ENCODE data around the gene BICC1. TPM values are rescaled to one million over a fixed set of nuclear protein-coding genes. Genes with fewer than 3 reads are reported as not detected.

Gene BICC1
- total RNA-seq, 1 experiment from 2014 or later = not detected

DNA sequence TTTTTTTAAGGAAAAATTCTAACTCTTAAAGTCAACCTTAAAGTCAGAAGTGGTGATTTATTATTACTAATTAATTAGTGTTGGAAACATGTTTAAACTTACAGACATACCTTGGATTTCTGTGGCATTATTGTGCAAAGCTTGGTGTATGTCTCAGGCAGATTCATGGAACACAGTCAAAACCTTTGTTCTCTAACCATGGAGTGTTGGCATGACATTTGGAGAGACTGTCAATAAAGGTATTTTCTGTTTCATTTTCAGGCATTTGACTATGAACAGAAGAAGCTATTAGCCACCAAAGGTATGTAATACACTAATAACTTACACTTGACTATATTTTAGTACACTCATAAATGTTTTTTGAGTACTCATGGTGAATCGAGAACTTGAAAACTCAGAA, 293.7 kb downstream of the BICC1 start (continued):
- TF ChIP-seq, protein P1, sequence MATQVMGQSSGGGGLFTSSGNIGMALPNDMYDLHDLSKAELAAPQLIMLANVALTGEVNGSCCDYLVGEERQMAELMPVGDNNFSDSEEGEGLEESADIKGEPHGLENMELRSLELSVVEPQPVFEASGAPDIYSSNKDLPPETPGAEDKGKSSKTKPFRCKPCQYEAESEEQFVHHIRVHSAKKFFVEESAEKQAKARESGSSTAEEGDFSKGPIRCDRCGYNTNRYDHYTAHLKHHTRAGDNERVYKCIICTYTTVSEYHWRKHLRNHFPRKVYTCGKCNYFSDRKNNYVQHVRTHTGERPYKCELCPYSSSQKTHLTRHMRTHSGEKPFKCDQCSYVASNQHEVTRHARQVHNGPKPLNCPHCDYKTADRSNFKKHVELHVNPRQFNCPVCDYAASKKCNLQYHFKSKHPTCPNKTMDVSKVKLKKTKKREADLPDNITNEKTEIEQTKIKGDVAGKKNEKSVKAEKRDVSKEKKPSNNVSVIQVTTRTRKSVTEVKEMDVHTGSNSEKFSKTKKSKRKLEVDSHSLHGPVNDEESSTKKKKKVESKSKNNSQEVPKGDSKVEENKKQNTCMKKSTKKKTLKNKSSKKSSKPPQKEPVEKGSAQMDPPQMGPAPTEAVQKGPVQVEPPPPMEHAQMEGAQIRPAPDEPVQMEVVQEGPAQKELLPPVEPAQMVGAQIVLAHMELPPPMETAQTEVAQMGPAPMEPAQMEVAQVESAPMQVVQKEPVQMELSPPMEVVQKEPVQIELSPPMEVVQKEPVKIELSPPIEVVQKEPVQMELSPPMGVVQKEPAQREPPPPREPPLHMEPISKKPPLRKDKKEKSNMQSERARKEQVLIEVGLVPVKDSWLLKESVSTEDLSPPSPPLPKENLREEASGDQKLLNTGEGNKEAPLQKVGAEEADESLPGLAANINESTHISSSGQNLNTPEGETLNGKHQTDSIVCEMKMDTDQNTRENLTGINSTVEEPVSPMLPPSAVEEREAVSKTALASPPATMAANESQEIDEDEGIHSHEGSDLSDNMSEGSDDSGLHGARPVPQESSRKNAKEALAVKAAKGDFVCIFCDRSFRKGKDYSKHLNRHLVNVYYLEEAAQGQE (IDR thresholded peaks at IDR 0.05; ENCODE audit: low read depth) = no peak
- TF ChIP-seq, protein P2, sequence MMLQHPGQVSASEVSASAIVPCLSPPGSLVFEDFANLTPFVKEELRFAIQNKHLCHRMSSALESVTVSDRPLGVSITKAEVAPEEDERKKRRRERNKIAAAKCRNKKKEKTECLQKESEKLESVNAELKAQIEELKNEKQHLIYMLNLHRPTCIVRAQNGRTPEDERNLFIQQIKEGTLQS (IDR thresholded peaks at IDR 0.05) = no peak
- TF ChIP-seq ZFX (IDR thresholded peaks at IDR 0.05) = no peak

DNA sequence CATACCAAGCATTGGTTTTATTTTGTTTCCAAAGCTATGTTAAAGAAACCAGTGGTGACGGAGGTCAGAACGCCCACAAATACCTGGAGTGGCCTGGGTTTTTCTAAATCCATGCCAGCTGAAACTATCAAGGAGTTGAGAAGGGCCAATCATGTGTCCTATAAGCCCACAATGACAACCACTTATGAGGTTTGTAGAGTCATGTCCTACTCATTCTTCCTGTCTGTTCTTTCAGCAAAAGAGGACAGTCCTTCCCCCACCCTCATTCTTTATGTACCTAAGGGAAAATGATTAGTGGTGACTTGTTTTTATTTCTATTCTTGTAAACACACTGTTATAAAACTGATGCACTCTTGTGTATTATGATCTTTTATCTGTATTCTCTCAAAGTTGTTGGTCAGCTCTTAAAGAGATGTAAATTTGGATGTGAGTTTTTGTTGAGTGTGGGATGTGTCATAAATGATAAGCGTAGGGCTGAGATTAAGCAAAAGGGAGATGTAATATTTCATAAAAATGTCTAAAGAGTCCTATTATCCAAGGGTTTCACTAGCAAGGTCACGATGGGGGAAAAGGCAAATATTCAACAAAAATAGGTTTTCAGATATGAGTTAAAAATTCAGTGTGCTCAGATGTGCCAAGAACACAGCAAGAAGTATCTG, 294.4 kb downstream of the BICC1 start:
- Histone ChIP-seq H3K9me3 (ENCODE audit: control insufficient read depth in 1 of 2, insufficient read depth in 1 of 2, low read depth in 1 of 2, low read length in 2 of 2) (no peaks in the 10 kb centered on the region), H3K4me2 (ENCODE audit: low read length) (no peak overlapping the region), H3K4me3 (replicated peaks in 1 of 2; ENCODE audit: low read depth in 1 of 2, low read length in 2 of 2) (no peak overlapping the region), H3K9ac (ENCODE audit: low read length) (no peak overlapping the region), H3K79me2 (ENCODE audit: insufficient read depth, low read length) (no peaks in the 10 kb centered on the region), H4K20me1 (ENCODE audit: insufficient read depth) (no peaks in the 10 kb centered on the region), H3K9me2 (ENCODE audit: insufficient read depth) (no peaks in the 10 kb centered on the region), H3K36me3 (ENCODE audit: control insufficient read depth in 1 of 2, insufficient read depth in 2 of 2, low read length in 2 of 2) (no peaks in the 10 kb centered on the region), H3K27ac (ENCODE audit: low read depth, low read length) (no peak overlapping the region), H2AFZ (ENCODE audit: low read depth, low read length, poor library complexity, severe bottlenecking) (no peak overlapping the region), H3K27me3 (ENCODE audit: insufficient read depth, low read length) (no peaks in the 10 kb centered on the region), H3K4me1 (ENCODE audit: control insufficient read depth in 1 of 2, insufficient read depth in 2 of 2, low read length in 2 of 2) (no peaks in the 10 kb centered on the region; a peak in 2 of 4 replicates)
- TF ChIP-seq FOSL1 (IDR thresholded peaks at IDR 0.05; ENCODE audit: low read depth) (no peak), ZNF274 (IDR thresholded peaks at IDR 0.05; ENCODE audit: low read depth, low read length) (no peak), EZH2 (IDR thresholded peaks at IDR 0.05) (no peak), SP1 (IDR thresholded peaks at IDR 0.05; ENCODE audit: low read depth) (no peak), CBX3 (IDR thresholded peaks at IDR 0.05; ENCODE audit: low read depth) (no peak)
- TF ChIP-seq, protein P3, sequence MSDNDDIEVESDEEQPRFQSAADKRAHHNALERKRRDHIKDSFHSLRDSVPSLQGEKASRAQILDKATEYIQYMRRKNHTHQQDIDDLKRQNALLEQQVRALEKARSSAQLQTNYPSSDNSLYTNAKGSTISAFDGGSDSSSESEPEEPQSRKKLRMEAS (IDR thresholded peaks at IDR 0.05) = no peak
- TF ChIP-seq, protein P2 (IDR thresholded peaks at IDR 0.05) = no peak
- ChIA-PET RAD21 (ENCODE audit: low non-redundant PET in 1 of 2, low total read pairs in 2 of 2, uncharacterized antibody in 2 of 2, unreplicated experiment in 2 of 2) (no interaction called here), POLR2A (no interaction called here), CTCF (no interaction called here)
- ATAC-seq (no peak), DNase-seq (ENCODE audit: low read depth, low spot score) (no peak)
- BruUV-seq (replicated peaks) = no TSS peak
- intact Hi-C loops (cut with micrococcal nuclease) = no loop called here
